Peyer's patch (tissue), 4 donors: ENCODE data around the gene DYNLL1.

ENCODE experiments used
- POLR2A ChIP-seq, 2 donors: fragments of 450-650 bp; IDR thresholded peaks; one replicate each; pipeline ENCODE4 v1.5.1; 2017; ENCODE audit warnings: antibody characterized with exemption in 2 of 2, mild to moderate bottlenecking in 2 of 2, moderate library complexity in 2 of 2
- TF ChIP-seq, protein P1 (sequence below), 6 experiments: fragments of 450-650 bp in 4 of 6; fragments of 200-600 bp in 2 of 6; sonication (generic) in 1 of 6; IDR thresholded peaks; one replicate each; pipeline ENCODE4 v1.5.1; 2017 to 2019; ENCODE audit warnings: antibody characterized with exemption in 6 of 6, mild to moderate bottlenecking in 3 of 6, moderate library complexity in 1 of 6

DNA sequence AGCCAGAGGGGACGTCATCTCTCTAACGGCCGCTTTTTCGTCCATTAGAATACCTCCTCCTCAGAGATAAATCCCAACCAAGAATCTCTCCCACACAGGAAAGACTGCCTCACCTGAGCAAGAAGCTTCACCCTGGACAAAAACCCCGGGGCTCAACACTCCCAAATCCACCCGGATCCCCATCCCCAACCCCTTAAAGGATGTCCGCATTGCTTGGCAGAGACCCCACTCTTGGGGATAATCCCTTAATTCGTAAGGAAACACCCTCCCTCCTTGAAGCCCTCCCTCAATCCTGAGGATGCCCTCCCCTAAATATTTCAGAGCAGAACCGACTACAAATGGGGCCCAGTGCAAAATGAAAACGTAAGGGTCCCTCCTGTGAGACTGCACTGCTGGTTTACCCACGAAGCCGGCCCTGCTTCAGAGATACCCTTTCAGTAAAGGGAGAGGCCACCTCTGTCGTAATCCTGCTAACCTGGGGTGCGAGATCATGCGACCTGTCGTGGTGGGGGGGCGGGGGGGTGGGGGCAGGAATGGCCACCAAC, 655 bp upstream of the DYNLL1 start:
- TF ChIP-seq, protein P1, sequence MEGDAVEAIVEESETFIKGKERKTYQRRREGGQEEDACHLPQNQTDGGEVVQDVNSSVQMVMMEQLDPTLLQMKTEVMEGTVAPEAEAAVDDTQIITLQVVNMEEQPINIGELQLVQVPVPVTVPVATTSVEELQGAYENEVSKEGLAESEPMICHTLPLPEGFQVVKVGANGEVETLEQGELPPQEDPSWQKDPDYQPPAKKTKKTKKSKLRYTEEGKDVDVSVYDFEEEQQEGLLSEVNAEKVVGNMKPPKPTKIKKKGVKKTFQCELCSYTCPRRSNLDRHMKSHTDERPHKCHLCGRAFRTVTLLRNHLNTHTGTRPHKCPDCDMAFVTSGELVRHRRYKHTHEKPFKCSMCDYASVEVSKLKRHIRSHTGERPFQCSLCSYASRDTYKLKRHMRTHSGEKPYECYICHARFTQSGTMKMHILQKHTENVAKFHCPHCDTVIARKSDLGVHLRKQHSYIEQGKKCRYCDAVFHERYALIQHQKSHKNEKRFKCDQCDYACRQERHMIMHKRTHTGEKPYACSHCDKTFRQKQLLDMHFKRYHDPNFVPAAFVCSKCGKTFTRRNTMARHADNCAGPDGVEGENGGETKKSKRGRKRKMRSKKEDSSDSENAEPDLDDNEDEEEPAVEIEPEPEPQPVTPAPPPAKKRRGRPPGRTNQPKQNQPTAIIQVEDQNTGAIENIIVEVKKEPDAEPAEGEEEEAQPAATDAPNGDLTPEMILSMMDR (IDR thresholded peaks at IDR 0.05): no peak
- TF ChIP-seq POLR2A (IDR thresholded peaks at IDR 0.05): no peak
